ENCODE results near the gene USF2.

USF2 gene

DNA sequence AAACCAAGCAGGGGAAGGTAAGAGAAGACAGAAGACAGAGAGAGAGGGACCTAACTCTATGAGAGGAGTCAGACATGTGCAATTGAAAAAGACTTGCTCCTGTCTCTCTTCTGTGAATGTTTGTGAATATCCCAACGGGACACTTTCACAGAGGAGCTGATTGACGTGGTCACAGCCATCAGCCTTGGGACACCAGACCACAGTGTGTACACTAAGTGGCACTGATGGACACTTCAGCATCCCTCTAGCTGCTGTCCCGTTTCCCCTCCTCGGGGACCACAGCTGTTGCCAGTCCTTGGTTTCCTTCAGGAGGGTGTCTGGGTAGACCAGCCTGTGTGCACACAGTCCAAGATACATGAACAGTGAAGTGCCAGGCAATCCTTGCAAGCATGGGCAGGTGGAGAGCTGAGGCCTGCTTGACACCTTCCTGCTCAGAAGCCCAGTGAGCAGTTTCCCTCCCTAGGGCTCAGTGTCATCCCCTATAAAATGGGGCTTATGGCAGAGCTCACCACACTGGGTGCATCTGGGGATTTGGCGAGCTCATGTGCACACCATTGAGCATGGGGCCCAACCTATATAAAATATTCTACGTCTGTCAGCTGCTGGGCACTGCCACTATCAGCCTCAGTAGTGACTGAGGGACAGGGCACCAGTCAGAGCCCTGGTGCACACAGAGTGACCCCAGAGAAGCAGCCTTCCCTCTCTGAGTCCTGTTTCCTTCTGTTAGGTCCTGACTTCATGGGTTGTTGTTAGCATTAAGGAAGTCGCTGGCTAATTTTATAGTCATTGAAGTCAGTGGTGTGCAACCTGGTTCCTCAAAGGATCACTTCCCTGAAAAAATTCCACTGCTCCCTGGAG is 4.3 kb upstream of the USF2 start:
- no peak for DNase-seq (ENCODE audit: low spot score)
- TF ChIP-seq CTCF (IDR thresholded peaks at IDR 0.05; ENCODE audit: extremely low read depth, missing control alignments) = no peak

DNA sequence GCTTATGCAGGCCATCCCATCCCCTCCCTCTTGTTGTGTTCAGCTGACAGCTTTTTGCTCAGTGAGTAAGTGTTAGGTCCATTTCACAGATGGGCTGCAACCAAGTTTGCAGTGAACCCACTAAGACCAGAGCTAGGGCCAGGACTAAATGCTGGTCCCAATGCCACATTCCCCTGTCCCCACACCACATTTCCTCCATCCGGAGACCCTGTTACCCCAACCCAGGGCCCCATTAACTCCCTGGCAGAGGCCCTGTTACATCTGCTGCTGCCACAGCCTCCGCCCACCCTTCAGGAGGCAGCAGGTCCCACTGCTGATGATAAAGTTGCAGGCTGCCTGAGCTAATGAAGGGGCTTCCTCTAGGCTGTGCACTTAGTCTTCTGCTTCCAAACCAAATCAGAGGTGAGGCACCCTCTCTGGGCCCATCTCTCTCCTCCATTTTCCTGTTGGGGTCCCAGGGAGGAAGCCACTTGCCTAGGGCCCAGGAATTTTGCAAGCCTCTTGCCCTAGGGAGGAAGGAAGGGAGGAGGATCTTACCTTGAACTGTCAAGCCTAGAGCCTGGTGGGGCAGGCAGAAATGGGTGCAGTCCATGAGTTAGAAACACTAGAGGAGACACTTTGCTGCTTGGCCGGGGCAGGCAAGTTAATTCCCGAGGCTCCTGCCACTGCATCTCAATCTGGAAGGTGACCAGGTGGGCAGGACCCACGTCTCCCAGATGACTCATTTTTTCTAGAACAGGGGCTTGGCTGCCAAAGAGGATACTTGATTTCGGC is 3.4 kb upstream of the USF2 start:
- TF ChIP-seq CTCF (IDR thresholded peaks at IDR 0.05; ENCODE audit: extremely low read depth, missing control alignments) = no peak
- DNase-seq (ENCODE audit: low spot score) = no peak

GRCh38 chr19:35265900-35266519 is 2.8 kb upstream of the USF2 start:
- TF ChIP-seq CTCF (IDR thresholded peaks at IDR 0.05; ENCODE audit: extremely low read depth, missing control alignments) = no peak
- no peak for DNase-seq (ENCODE audit: low spot score)

GRCh38 chr19:35266520-35267352 is 2.0 kb upstream of the USF2 start:
- no peak for TF ChIP-seq CTCF (IDR thresholded peaks at IDR 0.05; ENCODE audit: extremely low read depth, missing control alignments)
- DNase-seq (ENCODE audit: low spot score) = no peak

GRCh38 chr19:35267353-35267817 is 1.4 kb upstream of the USF2 start:
- no peak for TF ChIP-seq CTCF (IDR thresholded peaks at IDR 0.05; ENCODE audit: extremely low read depth, missing control alignments)
- peak; percentile 67 for DNase-seq (ENCODE audit: low spot score)

DNA sequence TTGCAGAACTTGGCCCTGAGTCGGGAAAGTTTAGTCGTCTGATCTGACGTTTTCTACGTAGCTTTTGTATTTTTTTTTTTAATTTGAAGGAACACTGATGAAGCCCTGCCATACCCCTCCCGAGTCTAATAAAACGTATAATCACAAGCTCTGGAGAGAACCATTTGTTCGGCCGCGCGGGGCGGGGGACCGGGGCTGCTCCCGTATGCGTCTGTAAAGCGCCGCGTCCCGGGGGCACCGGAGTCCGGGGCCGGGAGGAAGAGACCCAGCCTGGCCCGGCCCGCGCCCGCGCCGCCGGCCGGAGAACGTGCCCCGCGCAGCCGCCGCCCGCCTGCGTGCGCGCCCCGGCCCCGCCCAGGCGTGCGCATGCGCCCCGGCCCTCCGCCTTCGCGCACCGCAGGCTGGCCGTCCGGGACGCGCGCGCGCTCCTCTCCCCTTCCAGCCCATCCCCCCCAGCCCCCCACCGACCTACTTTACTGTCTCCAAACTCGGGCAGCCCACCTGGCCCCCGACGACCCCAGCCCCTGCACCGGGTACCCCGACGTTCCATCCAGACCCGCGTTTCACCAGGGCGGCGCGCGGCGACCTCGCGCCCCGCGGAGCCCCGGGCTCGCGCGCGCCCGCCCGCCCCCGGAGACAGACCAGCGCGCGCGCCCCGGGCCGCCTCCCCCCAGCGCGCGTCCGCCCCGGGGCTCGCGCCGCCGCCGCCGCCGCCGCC is 785 bp upstream of the USF2 start:
- DNase-seq (ENCODE audit: low spot score) = peak; percentile 99
- no peak for TF ChIP-seq CTCF (IDR thresholded peaks at IDR 0.05; ENCODE audit: extremely low read depth, missing control alignments)

Data from GM20000 (cell line).